NCI-H1417 (cell line): ENCODE measurements around the gene PRAMEF7.
"Not testable (repeated sequence)": the region's sequence is repeated elsewhere in the genome, so short reads cannot be mapped to it uniquely, and the experiment has no call there.

ENCODE experiments used
- DNase-seq, 3 experiments: peaks; one replicate each; lab custom pipeline; 2025; lab: John Stamatoyannopoulos, UW

PRAMEF7 gene

DNA sequence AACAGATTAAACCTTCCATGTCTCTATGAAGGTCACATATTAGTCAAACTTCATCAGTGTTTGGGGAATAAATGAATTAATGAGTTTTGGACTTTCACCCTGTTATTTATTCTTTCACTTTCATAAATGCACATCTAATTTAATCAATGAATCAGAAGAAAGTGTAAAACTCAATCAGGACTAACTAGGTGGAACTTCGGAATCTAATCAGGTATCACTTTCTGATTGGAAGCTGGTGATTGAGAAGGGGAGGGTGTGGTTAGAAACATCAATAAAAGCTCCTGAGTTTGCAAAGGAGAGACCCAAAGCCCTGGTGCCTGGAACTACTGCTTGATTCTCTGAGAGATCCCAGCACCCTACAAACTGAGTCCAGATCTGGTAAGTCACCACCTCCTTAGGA, at the start of gene PRAMEF7:
TSS of gene PRAMEF7 (plus strand) at position 301 of the 400 bp plus-strand sequence. CDS start 1,083 bp downstream, outside the sequence.
- not testable (repeated sequence) for DNase-seq

DNA sequence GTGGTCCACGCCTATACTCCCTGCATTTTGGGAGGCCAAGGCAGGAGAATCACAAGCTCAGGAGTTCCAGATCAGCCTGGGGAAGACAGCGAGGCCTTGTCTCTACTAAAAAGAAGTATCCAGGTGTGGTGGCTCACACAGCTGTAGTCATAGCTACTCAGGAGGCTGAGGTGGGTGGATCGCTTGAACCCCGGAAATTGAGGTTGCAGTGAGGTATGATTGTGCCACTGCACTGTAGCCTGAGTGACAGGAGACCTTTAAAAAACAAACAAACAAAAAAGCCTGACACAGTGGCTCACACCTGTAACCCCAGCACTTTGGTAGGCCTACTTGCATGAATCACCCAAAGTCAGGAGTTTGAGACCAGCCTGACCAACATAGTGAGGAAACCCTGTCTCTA, 38.0 kb upstream of the PRAMEF7 start:
- DNase-seq, result not testable (repeated sequence)

DNA sequence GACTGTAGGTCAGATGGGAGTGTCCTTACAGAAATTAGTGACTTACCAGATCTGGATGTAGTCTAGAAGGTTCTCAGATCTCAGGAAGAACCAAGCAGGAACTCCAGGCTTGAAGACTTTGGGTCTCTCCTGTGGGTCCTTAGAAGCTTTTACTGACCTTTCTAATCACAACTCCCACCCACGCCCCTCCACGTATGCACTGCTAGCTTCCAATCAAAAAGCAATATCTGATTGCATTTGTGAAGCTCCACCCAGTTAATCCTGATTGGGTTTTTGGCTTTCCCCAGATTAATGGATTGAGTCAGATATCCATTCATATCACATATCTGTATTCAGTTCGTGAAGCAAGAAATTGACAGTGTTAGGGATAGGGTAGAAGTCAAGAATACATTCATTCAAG, 30.3 kb upstream of the PRAMEF7 start, which contains the start of gene PRAMEF4:
TSS of gene PRAMEF4 (minus strand) at position 101 of the 400 bp plus-strand sequence. CDS start 2,807 bp downstream, outside the sequence.
- DNase-seq, result not testable (repeated sequence)

DNA sequence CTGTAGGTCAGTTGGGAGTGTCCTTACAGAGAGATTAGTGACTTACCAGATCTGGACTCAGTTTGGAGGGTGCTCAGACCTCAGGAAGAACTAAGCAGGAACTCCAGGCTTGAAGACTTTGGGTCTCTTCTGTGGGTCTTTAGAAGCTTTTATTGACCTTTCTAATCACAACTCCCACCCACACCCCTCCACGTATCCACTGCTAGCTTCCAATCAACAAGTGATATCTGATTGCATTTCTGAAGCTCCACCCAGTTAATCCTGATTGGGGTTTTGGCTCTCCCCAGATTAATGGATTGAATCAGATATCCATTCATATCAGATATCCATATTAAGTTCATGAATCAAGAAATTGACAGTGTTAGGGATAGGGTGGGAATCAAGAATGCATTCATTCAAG, 18.2 kb upstream of the PRAMEF7 start, which contains the start of gene PRAMEF10:
TSS of gene PRAMEF10 (minus strand) at position 101 of the 400 bp plus-strand sequence. CDS start 2,423 bp downstream, outside the sequence.
- DNase-seq, result not testable (repeated sequence)

DNA sequence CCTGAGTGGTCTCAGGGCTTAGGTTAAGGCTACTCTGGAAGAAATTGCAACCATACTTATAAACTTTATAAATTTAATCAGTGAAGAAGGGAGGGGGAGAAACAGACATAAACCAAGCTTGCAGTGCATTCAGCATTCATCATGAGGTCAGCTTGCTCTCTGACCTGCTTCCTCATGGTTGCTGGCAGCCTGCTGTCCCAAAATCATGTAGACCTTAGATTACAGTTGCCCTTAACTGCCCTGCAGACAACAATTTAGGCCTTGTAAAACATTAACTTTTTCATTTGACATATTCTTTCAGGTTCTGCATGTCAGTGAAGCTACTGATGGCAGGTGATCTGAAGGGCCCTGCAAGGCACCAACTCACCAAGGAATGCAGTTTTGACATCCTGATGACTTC, 17.2 kb upstream of the PRAMEF7 start:
- not testable (repeated sequence) for DNase-seq

DNA sequence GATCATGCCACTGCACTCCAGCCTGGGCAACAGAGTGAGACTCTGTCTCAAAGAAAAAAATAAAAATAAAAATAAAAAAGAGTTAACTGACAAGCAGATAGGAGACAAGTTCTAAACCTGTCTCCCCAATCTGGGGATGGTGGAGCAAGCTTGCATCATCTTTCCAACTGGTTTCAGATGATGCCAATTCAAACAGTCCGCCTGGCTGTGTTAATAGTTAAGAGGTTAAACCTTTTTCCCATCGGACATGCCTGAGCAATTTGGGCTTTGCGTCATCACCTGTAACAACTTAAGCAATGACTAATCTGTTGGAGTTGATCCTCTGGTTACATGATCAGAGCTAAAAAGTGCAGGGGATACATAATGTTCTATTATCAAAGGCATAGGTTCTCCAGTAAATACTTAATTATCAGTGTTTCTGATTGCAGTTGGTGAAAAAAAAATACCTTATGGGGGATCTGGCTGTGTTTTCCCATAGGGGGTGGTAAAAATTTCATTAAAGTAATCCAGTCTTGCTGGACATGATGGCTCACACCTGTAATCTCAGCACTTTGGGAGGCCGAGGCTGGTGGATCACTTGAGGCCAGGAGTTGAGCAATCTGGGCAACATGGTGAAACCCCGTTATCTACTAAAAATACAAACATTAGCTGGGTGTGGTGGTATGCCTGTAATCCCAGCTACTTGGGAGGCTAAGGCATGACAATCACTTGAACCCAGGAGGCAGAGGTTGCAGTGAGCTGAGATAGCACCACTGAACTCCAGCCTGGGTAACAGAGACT, 12.4 kb upstream of the PRAMEF7 start:
- DNase-seq, result not testable (repeated sequence)

DNA sequence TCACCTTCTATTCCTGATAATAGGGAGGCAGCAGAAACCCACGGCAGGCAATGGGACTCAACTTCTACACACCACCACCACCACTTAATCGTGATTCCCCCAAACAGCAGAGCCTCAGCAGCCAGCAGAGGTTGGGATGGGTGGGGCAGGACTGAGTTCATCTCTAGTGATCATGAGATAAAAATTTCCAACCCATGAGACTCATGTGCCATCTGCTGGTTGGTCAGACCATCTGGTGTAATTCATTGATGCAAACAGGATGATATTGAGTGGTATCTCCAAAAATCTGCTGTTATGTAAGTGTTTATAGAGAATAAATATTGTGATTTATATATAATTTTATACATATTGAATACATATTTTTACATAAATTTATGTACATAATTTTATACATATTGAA, 5.3 kb downstream of the PRAMEF7 start:
- DNase-seq, result not testable (repeated sequence)

DNA sequence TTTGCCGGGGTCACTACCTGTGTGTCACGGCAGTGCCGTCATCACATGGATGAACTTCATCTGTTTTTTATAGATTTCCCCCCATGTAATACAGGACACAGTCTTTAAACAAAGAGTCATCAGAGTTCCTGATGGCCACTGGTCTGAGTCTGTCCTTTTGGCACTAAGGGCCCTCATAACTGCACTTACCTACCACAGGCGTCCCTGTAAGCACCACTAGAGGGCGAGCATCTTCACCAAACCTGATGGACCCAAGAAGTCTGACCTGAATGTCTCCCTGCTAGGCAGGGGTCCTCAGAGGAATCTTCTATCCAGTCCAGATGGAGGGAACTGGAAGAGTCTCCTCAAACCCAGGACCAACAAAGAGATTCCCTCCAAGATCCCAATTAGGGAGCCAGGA, 8.0 kb downstream of the PRAMEF7 start:
- DNase-seq, result not testable (repeated sequence)

DNA sequence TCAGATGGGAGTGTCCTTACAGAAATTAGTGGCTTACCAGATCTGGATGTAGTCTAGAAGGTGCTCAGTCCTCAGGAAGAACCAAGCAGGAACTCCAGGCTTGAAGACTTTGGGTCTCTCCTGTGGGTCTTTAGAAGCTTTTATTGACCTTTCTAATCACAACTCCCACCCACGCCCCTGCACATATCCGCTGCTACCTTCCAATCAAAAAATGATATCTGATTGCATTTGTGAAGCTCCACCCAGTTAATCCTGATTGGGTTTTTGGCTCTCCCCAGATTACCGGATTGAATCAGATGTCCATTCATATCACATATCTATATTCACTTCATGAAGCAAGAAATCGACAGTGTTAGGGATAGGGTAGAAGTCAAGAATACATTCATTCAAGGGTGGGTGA, 31.1 kb downstream of the PRAMEF7 start, which contains the start of gene PRAMEF6:
TSS of gene PRAMEF6 (minus strand) at position 101 of the 400 bp plus-strand sequence. CDS start 5,062 bp downstream, outside the sequence.
- DNase-seq, result not testable (repeated sequence)
